Measurements from ENCODE around the gene ATP4A. TPM values are rescaled to one million over a fixed set of nuclear protein-coding genes. Genes with fewer than 3 reads are reported as not detected.
A peak's percentile ranks its signal among the peaks of the same experiment; 100 is the strongest.

ATP4A gene
- total RNA-seq, 1 donor from 2014 or later: not detected

DNA sequence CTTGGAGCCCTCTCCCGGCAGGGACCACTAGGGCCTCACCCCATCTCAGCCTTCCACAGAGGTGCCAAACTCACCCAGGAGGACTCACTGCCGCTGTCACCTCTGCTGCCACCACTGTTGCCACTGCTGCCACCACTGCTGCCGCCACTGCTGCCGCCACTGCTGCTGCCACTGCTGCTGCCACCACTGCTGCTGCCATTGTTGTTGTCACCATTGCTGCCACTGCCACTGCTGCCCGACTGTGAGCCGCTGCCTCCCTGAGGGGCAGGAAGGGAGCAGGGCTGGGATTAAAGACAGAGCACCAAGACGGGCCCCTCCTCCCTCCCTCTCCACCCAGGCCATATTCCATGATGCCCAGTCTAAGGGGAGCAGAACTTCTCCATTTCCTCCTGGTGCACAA is 52.1 kb downstream of the ATP4A start:
- Histone ChIP-seq H3K27ac (ENCODE audit: low read depth, low read length) (no peak overlapping the region), H3K9ac (ENCODE audit: low read length) (no peak overlapping the region), H4K20me1 (ENCODE audit: insufficient read depth, low read length) (no peaks in the 10 kb centered on the region), H3K9me3 (ENCODE audit: insufficient read depth, low read depth, low read length) (no peaks in the 10 kb centered on the region), H2AFZ (ENCODE audit: low read depth, low read length) (no peak overlapping the region), H3K79me2 (ENCODE audit: insufficient read depth, low read length) (no peaks in the 10 kb centered on the region), H3K4me3 (ENCODE audit: insufficient read depth, low read depth, low read length) (no peak overlapping the region), H3K27me3 (ENCODE audit: insufficient read depth, low read length) (peaks cover 51% of the 10 kb centered on the region), H3K36me3 (ENCODE audit: insufficient read depth, low read length) (no peaks in the 10 kb centered on the region), H3K4me1 (ENCODE audit: insufficient read depth, low read length) (no peaks in the 10 kb centered on the region), H3K4me2 (ENCODE audit: low read length) (no peak overlapping the region)
- FAIRE-seq (no peak), DNase-seq (ENCODE audit: low read depth) (no peak)
- Mint-ChIP-seq H3K4me1 (ENCODE audit: low read depth, unreplicated experiment) (peaks cover 6% of the 10 kb centered on the region), H3K27ac (ENCODE audit: unreplicated experiment) (no peak overlapping the region), H3K36me3 (ENCODE audit: low read depth, unreplicated experiment) (peaks cover 1% of the 10 kb centered on the region), H3K4me3 (ENCODE audit: unreplicated experiment) (peak overlapping the region; percentile 50), H3K27me3 (ENCODE audit: low read depth, unreplicated experiment) (peaks cover 16% of the 10 kb centered on the region), H3K9me3 (ENCODE audit: unreplicated experiment) (no peaks in the 10 kb centered on the region)
- no peak for TF ChIP-seq EZH2 (IDR thresholded peaks at IDR 0.05; ENCODE audit: insufficient read depth, low read length)
- TF ChIP-seq, protein P1, sequence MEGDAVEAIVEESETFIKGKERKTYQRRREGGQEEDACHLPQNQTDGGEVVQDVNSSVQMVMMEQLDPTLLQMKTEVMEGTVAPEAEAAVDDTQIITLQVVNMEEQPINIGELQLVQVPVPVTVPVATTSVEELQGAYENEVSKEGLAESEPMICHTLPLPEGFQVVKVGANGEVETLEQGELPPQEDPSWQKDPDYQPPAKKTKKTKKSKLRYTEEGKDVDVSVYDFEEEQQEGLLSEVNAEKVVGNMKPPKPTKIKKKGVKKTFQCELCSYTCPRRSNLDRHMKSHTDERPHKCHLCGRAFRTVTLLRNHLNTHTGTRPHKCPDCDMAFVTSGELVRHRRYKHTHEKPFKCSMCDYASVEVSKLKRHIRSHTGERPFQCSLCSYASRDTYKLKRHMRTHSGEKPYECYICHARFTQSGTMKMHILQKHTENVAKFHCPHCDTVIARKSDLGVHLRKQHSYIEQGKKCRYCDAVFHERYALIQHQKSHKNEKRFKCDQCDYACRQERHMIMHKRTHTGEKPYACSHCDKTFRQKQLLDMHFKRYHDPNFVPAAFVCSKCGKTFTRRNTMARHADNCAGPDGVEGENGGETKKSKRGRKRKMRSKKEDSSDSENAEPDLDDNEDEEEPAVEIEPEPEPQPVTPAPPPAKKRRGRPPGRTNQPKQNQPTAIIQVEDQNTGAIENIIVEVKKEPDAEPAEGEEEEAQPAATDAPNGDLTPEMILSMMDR (IDR thresholded peaks at IDR 0.05; ENCODE audit: insufficient read depth, low read depth, low read length): no peak

DNA sequence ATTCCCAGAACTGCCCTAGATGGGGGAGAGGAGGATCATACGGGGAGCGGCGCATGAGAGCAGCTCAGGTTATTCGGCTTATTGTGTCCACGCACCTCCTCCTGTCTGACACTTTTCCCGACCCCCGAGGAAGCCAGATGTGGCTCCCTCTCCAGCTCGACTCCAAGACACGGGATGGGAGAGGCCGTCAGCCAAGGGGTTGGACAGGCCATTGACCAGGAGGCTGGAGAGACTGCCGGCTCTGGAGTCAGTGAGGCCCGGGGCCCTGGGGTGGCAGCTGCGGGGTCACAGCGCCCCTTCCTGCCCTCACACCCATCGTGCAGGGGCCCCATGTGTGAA is 52.9 kb downstream of the ATP4A start:
- Mint-ChIP-seq H3K4me1 (ENCODE audit: low read depth, unreplicated experiment) (peaks cover 6% of the 10 kb centered on the region), H3K4me3 (ENCODE audit: unreplicated experiment) (peak overlapping the region; percentile 89), H3K9me3 (ENCODE audit: unreplicated experiment) (no peaks in the 10 kb centered on the region), H3K36me3 (ENCODE audit: low read depth, unreplicated experiment) (peaks cover 7% of the 10 kb centered on the region), H3K27me3 (ENCODE audit: low read depth, unreplicated experiment) (peaks cover 13% of the 10 kb centered on the region), H3K27ac (ENCODE audit: unreplicated experiment) (no peak overlapping the region)
- no peak overlapping the region for H2AFZ ChIP-seq (ENCODE audit: low read depth, low read length)
- H3K79me2 ChIP-seq (ENCODE audit: insufficient read depth, low read length): no peaks in the 10 kb centered on the region
- peaks cover 59% of the 10 kb centered on the region for H3K27me3 ChIP-seq (ENCODE audit: insufficient read depth, low read length)
- DNase-seq (ENCODE audit: low read depth): no peak
- no peak for TF ChIP-seq EZH2 (IDR thresholded peaks at IDR 0.05; ENCODE audit: insufficient read depth, low read length)
- TF ChIP-seq, protein P1 (IDR thresholded peaks at IDR 0.05; ENCODE audit: insufficient read depth, low read depth, low read length): no peak
- no peaks in the 10 kb centered on the region for H3K36me3 ChIP-seq (ENCODE audit: insufficient read depth, low read length)
- H3K9ac ChIP-seq (ENCODE audit: low read length): no peak overlapping the region
- H4K20me1 ChIP-seq (ENCODE audit: insufficient read depth, low read length): no peaks in the 10 kb centered on the region
- H3K27ac ChIP-seq (ENCODE audit: low read depth, low read length): no peak overlapping the region
- no peak overlapping the region for H3K4me3 ChIP-seq (ENCODE audit: insufficient read depth, low read depth, low read length)
- no peak for FAIRE-seq
- H3K4me1 ChIP-seq (ENCODE audit: insufficient read depth, low read length): no peaks in the 10 kb centered on the region
- H3K9me3 ChIP-seq (ENCODE audit: insufficient read depth, low read depth, low read length): no peaks in the 10 kb centered on the region
- peak overlapping the region; percentile 70 for H3K4me2 ChIP-seq (ENCODE audit: low read length)

DNA sequence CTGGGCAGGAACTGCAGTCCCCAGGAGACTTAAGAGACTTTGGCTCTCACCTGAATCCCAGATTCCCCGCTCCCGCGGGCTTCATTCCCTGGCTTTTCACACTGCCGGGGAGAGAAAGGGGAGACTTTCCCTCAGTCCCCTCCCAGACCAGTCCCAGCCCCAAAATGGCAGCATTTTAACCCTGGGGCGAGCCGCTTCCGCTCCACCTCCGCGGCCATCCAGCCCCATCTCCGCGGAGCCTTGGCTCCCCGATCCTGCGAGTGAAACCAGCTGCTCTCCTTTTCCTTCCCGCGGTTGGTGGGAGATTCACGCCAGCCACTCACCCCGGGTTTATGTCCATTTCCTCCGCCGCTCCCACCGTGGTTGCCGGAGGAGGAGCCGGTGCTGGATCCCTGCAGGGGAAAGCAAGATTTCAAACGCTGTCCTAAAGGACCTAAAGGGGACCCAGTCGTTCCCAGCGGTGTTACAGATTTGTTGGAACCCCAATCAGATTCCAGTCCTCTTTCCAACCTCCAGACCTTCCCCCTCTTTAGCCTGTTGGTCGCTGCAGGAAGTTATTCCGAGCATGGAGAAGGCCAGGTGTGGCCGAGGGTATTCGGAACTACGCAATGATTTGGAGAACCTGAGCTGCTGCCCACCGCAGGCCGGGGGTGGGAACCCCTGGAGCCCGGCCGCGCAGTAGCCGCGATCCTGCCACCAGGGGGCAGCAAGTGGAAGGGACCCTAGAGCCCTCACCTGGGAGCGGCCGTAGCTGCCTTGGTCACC is 53.4 kb downstream of the ATP4A start:
- Histone ChIP-seq H3K27ac (ENCODE audit: low read depth, low read length) (no peak overlapping the region), H3K4me2 (ENCODE audit: low read length) (peak overlapping the region; percentile 70), H3K4me1 (ENCODE audit: insufficient read depth, low read length) (no peaks in the 10 kb centered on the region), H3K79me2 (ENCODE audit: insufficient read depth, low read length) (no peaks in the 10 kb centered on the region), H3K9ac (ENCODE audit: low read length) (no peak overlapping the region), H3K36me3 (ENCODE audit: insufficient read depth, low read length) (no peaks in the 10 kb centered on the region), H3K4me3 (ENCODE audit: insufficient read depth, low read depth, low read length) (no peak overlapping the region), H4K20me1 (ENCODE audit: insufficient read depth, low read length) (no peaks in the 10 kb centered on the region), H3K27me3 (ENCODE audit: insufficient read depth, low read length) (peaks cover 62% of the 10 kb centered on the region), H3K9me3 (ENCODE audit: insufficient read depth, low read depth, low read length) (no peaks in the 10 kb centered on the region), H2AFZ (ENCODE audit: low read depth, low read length) (peak overlapping the region; percentile 20)
- Mint-ChIP-seq H3K4me1 (ENCODE audit: low read depth, unreplicated experiment) (peaks cover 6% of the 10 kb centered on the region), H3K36me3 (ENCODE audit: low read depth, unreplicated experiment) (peaks cover 9% of the 10 kb centered on the region), H3K9me3 (ENCODE audit: unreplicated experiment) (no peaks in the 10 kb centered on the region), H3K4me3 (ENCODE audit: unreplicated experiment) (peak overlapping the region; percentile 89), H3K27ac (ENCODE audit: unreplicated experiment) (peak overlapping the region; percentile 91), H3K27me3 (ENCODE audit: low read depth, unreplicated experiment) (peaks cover 13% of the 10 kb centered on the region)
- TF ChIP-seq, protein P1 (IDR thresholded peaks at IDR 0.05; ENCODE audit: insufficient read depth, low read depth, low read length): peak; percentile 50
- TF ChIP-seq EZH2 (IDR thresholded peaks at IDR 0.05; ENCODE audit: insufficient read depth, low read length): no peak
- FAIRE-seq (no peak), DNase-seq (ENCODE audit: low read depth) (no peak)
